HepG2 (cell line): ENCODE measurements around the gene SOAT2. TPM values are rescaled to one million over a fixed set of nuclear protein-coding genes. Genes with fewer than 3 reads are reported as not detected.

ENCODE experiments used
- AHR ChIP-seq: IDR thresholded peaks from 2 replicates; pipeline ENCODE4 v1.6.1; 2018; ENCODE audit warnings: missing genetic modification reagents, missing compliant biosample characterization
- AKNA ChIP-seq: sonication (generic); formaldehyde crosslinking; IDR thresholded peaks from 2 replicates; pipeline ENCODE4 v1.4.0; 2020; ENCODE audit warnings: missing genetic modification reagents, borderline replicate concordance
- ATF1 ChIP-seq: IDR thresholded peaks from 2 replicates; pipeline ENCODE4 v1.6.1; 2016; ENCODE audit warnings: mild to moderate bottlenecking, control low read depth
- CAMTA2 ChIP-seq: sonication (generic); formaldehyde crosslinking; IDR thresholded peaks from 2 replicates; pipeline ENCODE4 v1.4.0; 2020; ENCODE audit warnings: mild to moderate bottlenecking, missing genetic modification reagents, borderline replicate concordance
- E2F2 ChIP-seq: sonication (generic); formaldehyde crosslinking; IDR thresholded peaks from 2 replicates; pipeline ENCODE4 v1.4.0; 2020; ENCODE audit warnings: missing genetic modification reagents, borderline replicate concordance
- E2F5 ChIP-seq: sonication (generic); formaldehyde crosslinking; conservative IDR thresholded peaks from 2 replicates; pipeline ENCODE4 v1.4.0; 2020; ENCODE audit warnings: missing genetic modification reagents
- FOXP1 ChIP-seq, 2 experiments: fragments of 450-650 bp in 1 of 2; IDR thresholded peaks; 2 replicates each; pipeline ENCODE4 v1.6.1; 2017 to 2018; ENCODE audit warnings: antibody characterized with exemption in 1 of 2
- HMG20B ChIP-seq: conservative IDR thresholded peaks from 2 replicates; pipeline ENCODE4 v1.6.1; 2016; ENCODE audit warnings: missing genetic modification reagents, missing compliant biosample characterization
- ISL2 ChIP-seq: sonication (generic); formaldehyde crosslinking; IDR thresholded peaks from 2 replicates; pipeline ENCODE4 v1.5.0; 2020; ENCODE audit warnings: missing genetic modification reagents
- NFE2L2 ChIP-seq: fragments of 150-350 bp; IDR thresholded peaks from 2 replicates; pipeline ENCODE4 v1.6.1; 2014; ENCODE audit warnings: low read length
- PATZ1 ChIP-seq: sonication (generic); formaldehyde crosslinking; IDR thresholded peaks from 2 replicates; pipeline ENCODE4 v1.4.0; 2020; ENCODE audit warnings: missing genetic modification reagents
- PLRG1 ChIP-seq: fragments of 450-650 bp; conservative IDR thresholded peaks from 2 replicates; pipeline ENCODE4 v1.6.1; 2016
- RBM39 ChIP-seq: fragments of 200-400 bp; formaldehyde crosslinking; IDR thresholded peaks from one replicate; pipeline ENCODE4 v1.6.1; 2018; ENCODE audit warnings: antibody characterized with exemption, mild to moderate bottlenecking, low read depth, low read length; ENCODE audit not compliant: poor library complexity, severe bottlenecking
- SCMH1 ChIP-seq: sonication (generic); formaldehyde crosslinking; IDR thresholded peaks from 2 replicates; pipeline ENCODE4 v1.9.0; 2021; ENCODE audit warnings: missing genetic modification reagents, mild to moderate bottlenecking, borderline replicate concordance
- SNAI1 ChIP-seq: sonication (generic); formaldehyde crosslinking; IDR thresholded peaks from 2 replicates; pipeline ENCODE4 v1.5.0; 2020; ENCODE audit warnings: mild to moderate bottlenecking, missing genetic modification reagents, borderline replicate concordance
- SRF ChIP-seq: IDR thresholded peaks from 2 replicates; pipeline ENCODE4 v1.6.1; 2011; ENCODE audit warnings: mild to moderate bottlenecking, low read depth, low read length, moderate library complexity
- ZBTB8A ChIP-seq: sonication (generic); formaldehyde crosslinking; IDR thresholded peaks from 2 replicates; pipeline ENCODE4 v1.4.0; 2020; ENCODE audit warnings: mild to moderate bottlenecking, low read depth, missing genetic modification reagents, borderline replicate concordance
- ZFP41 ChIP-seq: sonication (generic); formaldehyde crosslinking; IDR thresholded peaks from 2 replicates; pipeline ENCODE4 v1.4.0; 2020; ENCODE audit warnings: mild to moderate bottlenecking, missing genetic modification reagents, borderline replicate concordance
- ZNF160 ChIP-seq: sonication (generic); formaldehyde crosslinking; IDR thresholded peaks from 2 replicates; pipeline ENCODE4 v1.8.0; 2022; ENCODE audit warnings: mild to moderate bottlenecking, inconsistent platforms, missing genetic modification reagents
- ZNF557 ChIP-seq: sonication (generic); formaldehyde crosslinking; IDR thresholded peaks from 2 replicates; pipeline ENCODE4 v1.4.0; 2020; ENCODE audit warnings: missing genetic modification reagents
- ZNF605 ChIP-seq: sonication (generic); formaldehyde crosslinking; IDR thresholded peaks from 2 replicates; pipeline ENCODE4 v1.8.0; 2022; ENCODE audit warnings: mild to moderate bottlenecking, missing genetic modification reagents
- ZNF737 ChIP-seq: sonication (generic); formaldehyde crosslinking; IDR thresholded peaks from 2 replicates; pipeline ENCODE4 v1.5.0; 2020; ENCODE audit warnings: missing genetic modification reagents, mild to moderate bottlenecking, borderline replicate concordance
- polyA plus RNA-seq, 8 experiments: library from polyadenylated mRNA; depleted of rRNA in 3 of 8; stranded (reverse) in 7 of 8; unstranded in 1 of 8; fragments of >200 nt; fragmentation: Illumina TruSeq in 4 of 8; extraction: Trizol in 4 of 8; gene quantifications; 2 replicates each; pipeline versions ENCODE4 v1.2.1 to v1.2.3, GENCODE V29; 2011 to 2016; ENCODE audit warnings: low read depth in 4 of 8, missing spikeins in 1 of 8, mixed read lengths in 1 of 8; ENCODE audit not compliant: insufficient read depth in 1 of 8
- total RNA-seq, 5 experiments: library from RNA; depleted of rRNA; stranded (reverse); fragments of >200 nt; fragmentation: Illumina TruSeq; extraction: Trizol; gene quantifications; 2 replicates each; pipeline ENCODE4 v1.2.3, GENCODE V29; 2016; ENCODE audit warnings: low read depth in 1 of 5

Gene SOAT2
- total and polyA plus RNA-seq, 2 of the 13 experiments (the other 11 are each of a cell fraction or from before 2014, with no cell fraction given) = 14.9 to 108 TPM

- no peak for TF ChIP-seq CAMTA2 (CRISPR knock-in tag)
- 0 out of 2 replicates have a peak, but pooled peaks have one; percentile 5 for TF ChIP-seq AHR (CRISPR knock-in tag)
- TF ChIP-seq PATZ1 (CRISPR knock-in tag) = peak; percentile 86
- TF ChIP-seq ZFP41 (CRISPR knock-in tag) = no peak
- no peak for TF ChIP-seq AKNA (CRISPR knock-in tag)
- no peak for TF ChIP-seq ATF1 (CRISPR knock-in tag)
- no peak for TF ChIP-seq ZNF557
- TF ChIP-seq ZNF605 (CRISPR knock-in tag) = peak; percentile 66; the same call in 1 of the 2 replicates
- TF ChIP-seq NFE2L2 = no peak
- no peak for TF ChIP-seq HMG20B (CRISPR knock-in tag)
- no peak; the same call in 1 of the 2 replicates for TF ChIP-seq SNAI1 (CRISPR knock-in tag)
- TF ChIP-seq SCMH1 (CRISPR knock-in tag) = no peak
- peak; percentile 98 for TF ChIP-seq FOXP1 (IDR thresholded peaks at IDR 0.05)
- TF ChIP-seq FOXP1 (CRISPR knock-in tag; IDR thresholded peaks at IDR 0.05) = peak; percentile 99
- TF ChIP-seq SRF = no peak
- TF ChIP-seq PLRG1 = no peak
- peak; percentile 51; the same call in 1 of the 2 replicates for TF ChIP-seq ISL2 (CRISPR knock-in tag)
- peak; percentile 64 for TF ChIP-seq RBM39
- TF ChIP-seq E2F5 (CRISPR knock-in tag) = no peak
- no peak for TF ChIP-seq ZNF737 (CRISPR knock-in tag)
- TF ChIP-seq ZNF160 = no peak
- TF ChIP-seq ZBTB8A (CRISPR knock-in tag) = no peak
- no peak for TF ChIP-seq E2F2
Observed at GRCh38 chr12:53061404-53062010, 41.8 kb upstream of the SOAT2 start (continued).
